Lung (tissue), 12 donors: ENCODE results near the gene SPRTN. TPM values are rescaled to one million over a fixed set of nuclear protein-coding genes. Genes with fewer than 3 reads are reported as not detected.

Source experiments
- ATAC-seq: fragments of 200-7000 bp; cut with Tn5 transposase; one replicate; pipeline ENCODE4 v1.9.1; 2020; ENCODE audit warnings: moderate number of reproducible peaks; ENCODE audit not compliant: insufficient read depth, low FRiP score
- DNase-seq, 3 donors: peaks; one replicate each; pipeline ENCODE4 v3.0.0-alpha.2; 2013 to 2017
- H3K27ac ChIP-seq, 2 donors: one replicate each; pipeline ENCODE4 v1.5.1; 2013; ENCODE audit warnings: mild to moderate bottlenecking in 2 of 2, moderate library complexity in 2 of 2, control low read depth in 1 of 2, inconsistent platforms in 1 of 2, low read depth in 1 of 2, low read length in 1 of 2
- H3K27me3 ChIP-seq, 3 donors: one replicate each; pipeline ENCODE4 v1.5.1; 2013; ENCODE audit warnings: low read length in 2 of 3; ENCODE audit not compliant: control insufficient read depth in 3 of 3, insufficient read depth in 3 of 3
- H3K36me3 ChIP-seq, 4 donors: one replicate each; pipeline ENCODE4 v1.5.1; 2013; ENCODE audit warnings: low read length in 4 of 4, mild to moderate bottlenecking in 1 of 4, moderate library complexity in 1 of 4; ENCODE audit not compliant: control insufficient read depth in 4 of 4, insufficient read depth in 4 of 4
- H3K4me1 ChIP-seq, 5 donors: one replicate each; pipeline ENCODE4 v1.5.1; 2013; ENCODE audit warnings: low read length in 5 of 5, mild to moderate bottlenecking in 2 of 5, moderate library complexity in 1 of 5; ENCODE audit not compliant: control insufficient read depth in 5 of 5, insufficient read depth in 5 of 5
- H3K4me3 ChIP-seq: one replicate; pipeline ENCODE4 v1.5.1; 2013; ENCODE audit warnings: mild to moderate bottlenecking, control low read depth, moderate library complexity
- H3K9ac ChIP-seq, 2 donors: one replicate each; pipeline ENCODE4 v1.5.1; 2013; ENCODE audit warnings: low read length in 2 of 2, control low read depth in 1 of 2; ENCODE audit not compliant: insufficient read depth in 1 of 2
- H3K9me3 ChIP-seq, 4 donors: one replicate each; pipeline ENCODE4 v1.5.1; 2013; ENCODE audit warnings: low read length in 3 of 4, mild to moderate bottlenecking in 1 of 4, moderate library complexity in 1 of 4; ENCODE audit not compliant: control insufficient read depth in 4 of 4, insufficient read depth in 3 of 4
- WGBS, 2 donors: extraction: QIAGEN DNeasy Blood & Tissue Kit; methylation state at CpG; one replicate each; pipeline ENCODE4 v1.1.7; 2013; 5-methylcytosine and 5-hydroxymethylcytosine counted together
- polyA plus RNA-seq, 2 donors: library from polyadenylated mRNA; stranded (reverse); fragments of 200-250 nt; gene quantifications; one replicate each; pipeline ENCODE4 v1.2.1, GENCODE V29; 2013
- total RNA-seq, 2 donors: library from RNA; depleted of rRNA in 1 of 2; stranded (reverse); fragments of >200 nt in 1 of 2; gene quantifications; one replicate each; pipeline ENCODE4 v1.2.1, GENCODE V29; 2014 to 2021
- TF ChIP-seq, protein P1 (sequence below): IDR thresholded peaks from 2 replicates; pipeline ENCODE4 v1.5.1; 2012; ENCODE audit warnings: mild to moderate bottlenecking; ENCODE audit errors: control extremely low read depth, extremely low read depth
- donor health status: control.
- donor health status: control.
- donor health status: Bipolar disorder and iron deficiency.
- donor health status: healthy.
- donor health status: DM: yes; HTN: yes; CAD: no.

The SPRTN gene
- total and polyA plus RNA-seq, 4 donors = 3.6 to 13.5 (median 8.9) TPM

DNA sequence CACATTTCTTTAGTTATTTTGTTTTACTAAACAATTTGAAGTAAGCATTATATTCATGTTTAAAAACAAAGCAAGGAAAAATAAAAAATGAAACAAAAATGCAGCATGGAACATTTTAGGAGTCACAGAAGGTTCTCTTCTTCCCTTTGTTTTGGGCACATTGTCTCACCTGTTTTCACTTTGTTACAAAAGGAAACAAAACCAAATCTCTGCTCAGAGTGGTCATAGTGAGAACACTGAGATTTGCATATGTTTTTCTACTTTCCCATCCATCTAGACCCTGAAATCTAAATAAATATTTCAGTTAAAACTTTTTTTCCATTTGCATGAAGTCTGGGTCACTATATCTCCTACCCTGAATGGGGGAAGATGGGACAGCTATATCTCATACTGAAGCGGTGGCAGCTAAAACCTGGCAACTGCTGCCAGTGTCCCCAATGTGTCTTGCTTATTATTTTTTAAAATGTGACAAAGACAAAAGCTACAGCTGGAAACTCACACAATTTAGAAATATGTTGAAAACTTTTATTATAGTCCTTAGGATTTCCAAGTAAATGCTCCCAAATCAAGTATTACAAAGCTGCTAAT lies 3.9 kb upstream of the SPRTN start:
- H3K4me1 ChIP-seq = peaks cover 0 to 43% (median 14%) of the 10 kb centered on the region in 5 donors
- H3K27ac ChIP-seq = no peak overlapping the region
- no peaks in the 10 kb centered on the region for H3K27me3 ChIP-seq
- 74 to 82% methylated on average over 1 of the region's 1 CpG for WGBS, 2 donors
- TF ChIP-seq, protein P1, sequence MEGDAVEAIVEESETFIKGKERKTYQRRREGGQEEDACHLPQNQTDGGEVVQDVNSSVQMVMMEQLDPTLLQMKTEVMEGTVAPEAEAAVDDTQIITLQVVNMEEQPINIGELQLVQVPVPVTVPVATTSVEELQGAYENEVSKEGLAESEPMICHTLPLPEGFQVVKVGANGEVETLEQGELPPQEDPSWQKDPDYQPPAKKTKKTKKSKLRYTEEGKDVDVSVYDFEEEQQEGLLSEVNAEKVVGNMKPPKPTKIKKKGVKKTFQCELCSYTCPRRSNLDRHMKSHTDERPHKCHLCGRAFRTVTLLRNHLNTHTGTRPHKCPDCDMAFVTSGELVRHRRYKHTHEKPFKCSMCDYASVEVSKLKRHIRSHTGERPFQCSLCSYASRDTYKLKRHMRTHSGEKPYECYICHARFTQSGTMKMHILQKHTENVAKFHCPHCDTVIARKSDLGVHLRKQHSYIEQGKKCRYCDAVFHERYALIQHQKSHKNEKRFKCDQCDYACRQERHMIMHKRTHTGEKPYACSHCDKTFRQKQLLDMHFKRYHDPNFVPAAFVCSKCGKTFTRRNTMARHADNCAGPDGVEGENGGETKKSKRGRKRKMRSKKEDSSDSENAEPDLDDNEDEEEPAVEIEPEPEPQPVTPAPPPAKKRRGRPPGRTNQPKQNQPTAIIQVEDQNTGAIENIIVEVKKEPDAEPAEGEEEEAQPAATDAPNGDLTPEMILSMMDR = no peak
- DNase-seq (no peak), ATAC-seq (no peak)
- peaks cover 0 to 1% (median 0%) of the 10 kb centered on the region in 4 donors for H3K9me3 ChIP-seq
- peak overlapping the region; percentile 15 to 38 for H3K9ac ChIP-seq
- peaks cover 0 to 3% (median under 1%) of the 10 kb centered on the region in 4 donors for H3K36me3 ChIP-seq
- no peak overlapping the region for H3K4me3 ChIP-seq

DNA sequence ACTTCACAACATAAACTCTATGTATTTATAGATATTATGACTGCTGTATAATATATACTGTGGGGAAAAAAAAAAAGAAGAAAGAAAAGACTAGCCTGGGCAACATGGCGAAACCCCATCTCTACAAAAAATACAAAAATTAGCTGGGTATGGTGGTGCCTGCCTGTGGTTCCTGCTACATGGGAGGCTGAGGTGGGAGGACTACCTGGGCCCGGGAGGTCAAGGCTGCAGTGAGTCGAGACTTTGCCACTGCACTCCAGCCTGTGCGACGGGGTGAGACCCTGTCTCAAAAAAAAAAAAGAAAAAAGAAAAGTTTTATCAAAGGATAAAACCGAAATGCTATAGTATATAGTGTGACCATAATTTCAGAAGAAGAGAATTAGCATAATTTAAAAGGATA lies 3.1 kb upstream of the SPRTN start:
- no peak overlapping the region for H3K4me3 ChIP-seq
- H3K36me3 ChIP-seq = peaks cover 0 to 3% (median under 1%) of the 10 kb centered on the region in 4 donors
- WGBS, 2 donors = 85 to 91% methylated on average over 6 of the region's 6 CpGs
- TF ChIP-seq, protein P1 = no peak
- H3K27me3 ChIP-seq = no peaks in the 10 kb centered on the region
- peak overlapping the region; percentile 26 to 40 for H3K9ac ChIP-seq
- peaks cover 0 to 1% (median 0%) of the 10 kb centered on the region in 4 donors for H3K9me3 ChIP-seq
- DNase-seq = no peak
- no peak for ATAC-seq
- no peak overlapping the region for H3K27ac ChIP-seq
- peaks cover 4 to 49% (median 14%) of the 10 kb centered on the region in 5 donors for H3K4me1 ChIP-seq

DNA sequence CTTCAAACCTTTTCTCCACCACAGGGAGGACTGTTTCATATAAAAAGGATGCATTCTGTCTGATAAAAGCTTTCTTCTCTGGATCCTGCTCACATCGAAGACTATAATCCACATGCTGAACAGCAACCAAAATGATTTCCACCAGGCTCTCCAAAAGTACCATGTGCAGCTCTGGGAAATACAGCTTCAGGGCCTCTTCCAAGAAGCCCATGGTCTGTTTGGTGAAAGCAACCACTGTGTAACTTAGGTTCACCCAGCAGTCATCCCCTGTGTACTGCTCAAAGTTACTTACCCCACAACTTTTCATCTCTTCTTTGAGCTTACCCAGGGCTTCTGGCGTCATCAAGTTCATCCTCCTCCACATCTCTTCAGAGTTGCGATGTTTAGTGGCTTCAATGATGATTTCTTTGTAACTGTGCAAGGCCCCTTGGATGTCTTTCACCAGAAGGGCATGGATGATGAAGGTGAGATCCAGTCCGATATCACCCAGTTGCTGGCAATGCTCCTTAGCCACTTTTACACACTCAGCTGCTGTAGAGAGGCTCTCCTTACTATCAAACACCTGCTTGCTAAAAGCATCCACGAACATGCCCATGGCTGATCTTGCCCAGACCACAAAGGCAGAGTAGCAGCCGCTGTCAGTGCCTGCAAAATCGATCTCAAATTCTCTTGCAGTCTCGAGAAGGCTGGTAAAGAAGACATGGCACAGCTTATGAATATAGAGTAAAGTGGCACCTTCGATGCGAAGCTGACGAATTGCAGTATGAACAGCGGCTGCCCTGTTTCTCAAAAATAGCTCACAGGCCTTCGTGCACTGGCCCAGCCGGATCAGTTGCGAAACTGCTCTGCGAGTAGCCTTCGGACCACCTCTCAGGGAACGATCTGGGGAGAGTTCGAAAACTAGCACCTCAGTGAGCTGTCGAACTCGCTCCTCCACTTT lies 2.2 kb upstream of the SPRTN start:
- ATAC-seq = no peak
- no peak for DNase-seq
- WGBS, 2 donors = 57 to 70% methylated on average over 21 of the region's 21 CpGs
- H3K4me3 ChIP-seq = peak overlapping the region; percentile 97
- peaks cover 0 to 3% (median 0%) of the 10 kb centered on the region in 4 donors for H3K36me3 ChIP-seq
- H3K27me3 ChIP-seq = no peaks in the 10 kb centered on the region
- no peak overlapping the region for H3K27ac ChIP-seq
- TF ChIP-seq, protein P1 = no peak
- peaks cover 4 to 49% (median 14%) of the 10 kb centered on the region in 5 donors for H3K4me1 ChIP-seq
- H3K9ac ChIP-seq = peak overlapping the region; percentile 78 to 83
- H3K9me3 ChIP-seq = peaks cover 0 to 1% (median 0%) of the 10 kb centered on the region in 4 donors
